KMS-11 (cell line): ENCODE data around the gene WNT10A.
A peak's percentile ranks its signal among the peaks of the same experiment; 100 is the strongest.

Experiments used
- H2AFZ ChIP-seq: fragments of 200-600 bp; sonication (generic); 2 replicates; pipeline ENCODE4 v1.6.1; 2016; ENCODE audit warnings: antibody characterized with exemption, mixed run types, low read depth
- H3K27ac ChIP-seq: fragments of 200-600 bp; sonication (generic); 2 replicates; pipeline ENCODE4 v1.6.1; 2016; ENCODE audit warnings: mild to moderate bottlenecking, mixed run types
- H3K27me3 ChIP-seq: fragments of 200-600 bp; sonication (generic); 2 replicates; pipeline ENCODE4 v1.6.1; 2017; ENCODE audit warnings: mild to moderate bottlenecking, low read depth, mixed run types, moderate library complexity; ENCODE audit not compliant: insufficient read depth
- H3K36me3 ChIP-seq: fragments of 200-600 bp; sonication (generic); 2 replicates; pipeline ENCODE4 v1.6.1; 2017; ENCODE audit warnings: mild to moderate bottlenecking, mixed run types; ENCODE audit not compliant: insufficient read depth
- H3K4me1 ChIP-seq: fragments of 200-600 bp; sonication (generic); 2 replicates; pipeline ENCODE4 v1.6.1; 2016; ENCODE audit warnings: mild to moderate bottlenecking, low read depth, mixed run types; ENCODE audit not compliant: poor library complexity, severe bottlenecking
- H3K4me2 ChIP-seq: fragments of 200-600 bp; sonication (generic); 2 replicates; pipeline ENCODE4 v1.7.0; 2016; ENCODE audit warnings: mild to moderate bottlenecking, mixed run types
- H3K4me3 ChIP-seq: fragments of 200-600 bp; sonication (generic); IDR thresholded peaks from 2 replicates; pipeline ENCODE4 v1.6.1; 2017; ENCODE audit warnings: low read depth, low read length, mixed read lengths; ENCODE audit not compliant: insufficient read depth
- H3K79me2 ChIP-seq: fragments of 200-600 bp; sonication (generic); 2 replicates; pipeline ENCODE4 v1.6.1; 2016; ENCODE audit warnings: low read depth, mixed run types; ENCODE audit not compliant: insufficient read depth
- H3K9ac ChIP-seq: fragments of 200-600 bp; sonication (generic); 2 replicates; pipeline ENCODE4 v1.6.1; 2016; ENCODE audit warnings: mild to moderate bottlenecking, mixed run types
- H4K20me1 ChIP-seq: fragments of 200-600 bp; sonication (generic); 2 replicates; pipeline ENCODE4 v1.6.1; 2016; ENCODE audit warnings: mild to moderate bottlenecking, mixed run types; ENCODE audit not compliant: insufficient read depth
- CTCF ChIP-seq: fragments of 200-600 bp; sonication (generic); conservative IDR thresholded peaks from 2 replicates; pipeline ENCODE4 v1.6.1; 2017; ENCODE audit warnings: low read depth, mild to moderate bottlenecking, antibody characterized with exemption, low read length, moderate library complexity, mixed read lengths

Gene WNT10A

GRCh38 chr2:218833023-218833609, 47.5 kb upstream of the WNT10A start:
- TF ChIP-seq CTCF = no peak
- peaks cover 48% of the 10 kb centered on the region for H3K4me1 ChIP-seq
- no peaks in the 10 kb centered on the region for H3K36me3 ChIP-seq
- H3K79me2 ChIP-seq = no peaks in the 10 kb centered on the region
- H3K9ac ChIP-seq = no peak overlapping the region
- H3K27me3 ChIP-seq = no peaks in the 10 kb centered on the region
- no peak overlapping the region for H3K27ac ChIP-seq
- H3K4me3 ChIP-seq = no peak overlapping the region
- H4K20me1 ChIP-seq = no peaks in the 10 kb centered on the region
- H3K4me2 ChIP-seq = no peak overlapping the region
- H2AFZ ChIP-seq = no peak overlapping the region

DNA sequence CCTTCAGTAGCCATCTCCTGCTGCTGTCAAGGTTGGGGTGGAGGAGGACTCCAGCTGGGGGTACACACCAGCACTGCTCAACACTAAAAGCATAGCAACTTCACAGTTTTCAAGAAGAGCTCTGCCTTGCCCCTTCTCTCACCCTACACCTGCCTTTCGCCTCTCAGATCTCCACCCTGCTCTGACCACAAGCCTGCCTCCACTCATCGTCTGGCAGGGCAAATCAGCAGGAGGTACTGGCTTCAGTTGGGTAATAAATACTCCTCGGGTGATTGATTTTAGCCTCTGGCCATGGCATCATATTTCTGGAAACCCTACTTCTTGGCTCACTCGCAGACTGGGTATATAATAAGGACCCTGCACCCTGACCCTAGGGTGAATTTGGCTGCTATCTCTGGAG, 46.0 kb upstream of the WNT10A start:
- no peaks in the 10 kb centered on the region for H3K79me2 ChIP-seq
- no peaks in the 10 kb centered on the region for H3K27me3 ChIP-seq
- peak overlapping the region; percentile 29 for H3K27ac ChIP-seq
- H2AFZ ChIP-seq = peak overlapping the region; percentile 44; the same call in 1 of the 2 replicates
- no peaks in the 10 kb centered on the region for H3K36me3 ChIP-seq
- H3K4me2 ChIP-seq = peak overlapping the region; percentile 86
- peak overlapping the region; percentile 72 for H3K4me3 ChIP-seq
- peaks cover 48% of the 10 kb centered on the region for H3K4me1 ChIP-seq
- no peak overlapping the region for H3K9ac ChIP-seq
- no peaks in the 10 kb centered on the region for H4K20me1 ChIP-seq
- TF ChIP-seq CTCF = no peak

DNA sequence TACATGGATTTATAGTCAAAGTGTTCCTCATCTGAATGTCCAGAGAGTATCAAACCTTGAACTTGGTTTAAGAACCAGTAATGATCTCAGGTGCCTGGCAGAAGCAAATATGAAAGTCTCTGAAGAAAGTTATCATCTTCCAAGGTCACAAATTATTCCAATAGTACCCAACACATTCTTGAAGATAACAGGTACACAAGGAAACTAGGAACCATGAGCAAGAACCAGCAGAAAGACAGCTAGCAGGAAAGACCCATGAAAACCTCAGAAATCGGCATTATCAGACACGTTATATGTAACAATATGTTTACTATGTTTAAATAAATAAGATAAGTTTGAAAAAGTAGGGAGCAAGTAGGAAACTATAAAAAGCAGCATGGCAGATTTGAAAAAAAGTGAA, 43.2 kb upstream of the WNT10A start:
- H3K36me3 ChIP-seq = no peaks in the 10 kb centered on the region
- no peak overlapping the region for H3K4me2 ChIP-seq
- H3K27ac ChIP-seq = no peak overlapping the region
- no peak overlapping the region for H3K9ac ChIP-seq
- no peaks in the 10 kb centered on the region for H4K20me1 ChIP-seq
- no peaks in the 10 kb centered on the region for H3K79me2 ChIP-seq
- H3K4me3 ChIP-seq = no peak overlapping the region
- H2AFZ ChIP-seq = no peak overlapping the region
- H3K4me1 ChIP-seq = peaks cover 37% of the 10 kb centered on the region
- no peaks in the 10 kb centered on the region for H3K27me3 ChIP-seq
- no peak for TF ChIP-seq CTCF

- no peak overlapping the region for H3K4me3 ChIP-seq
- H3K79me2 ChIP-seq = no peaks in the 10 kb centered on the region
- H3K27me3 ChIP-seq = no peaks in the 10 kb centered on the region
- H2AFZ ChIP-seq = no peak overlapping the region
- H3K9ac ChIP-seq = no peak overlapping the region
- no peak for TF ChIP-seq CTCF
- H3K36me3 ChIP-seq = no peaks in the 10 kb centered on the region
- no peak overlapping the region for H3K4me2 ChIP-seq
- peaks cover 17% of the 10 kb centered on the region for H3K4me1 ChIP-seq
- no peaks in the 10 kb centered on the region for H4K20me1 ChIP-seq
- H3K27ac ChIP-seq = no peak overlapping the region
Observed at GRCh38 chr2:218839430-218839829, 41.2 kb upstream of the WNT10A start.
